Glomerular visceral epithelial cell (primary cell): Measurements from ENCODE around the gene MAP1LC3B.
"Not testable (repeated sequence)": the region's sequence is repeated elsewhere in the genome, so short reads cannot be mapped to it uniquely, and the experiment has no call there.

ENCODE experiments used
- DNase-seq: peaks from one replicate; pipeline ENCODE4 v3.0.0-alpha.2; 2016; ENCODE audit errors: extremely low spot score

MAP1LC3B gene

GRCh38 chr16:87380881-87381280 lies 11.3 kb upstream of the MAP1LC3B start:
- peak; percentile 36 for DNase-seq

GRCh38 chr16:87382023-87382785 lies 9.9 kb upstream of the MAP1LC3B start:
- no peak for DNase-seq

GRCh38 chr16:87383505-87384161 lies 8.5 kb upstream of the MAP1LC3B start, which contains the start of gene FBXO31:
Gene FBXO31, minus strand, starts transcription at chr16:87383776. Its CDS starts 32 bp downstream, at chr16:87383744.
- peak; percentile 88 for DNase-seq

GRCh38 chr16:87384162-87384874 lies 7.8 kb upstream of the MAP1LC3B start:
- DNase-seq = no peak

DNA sequence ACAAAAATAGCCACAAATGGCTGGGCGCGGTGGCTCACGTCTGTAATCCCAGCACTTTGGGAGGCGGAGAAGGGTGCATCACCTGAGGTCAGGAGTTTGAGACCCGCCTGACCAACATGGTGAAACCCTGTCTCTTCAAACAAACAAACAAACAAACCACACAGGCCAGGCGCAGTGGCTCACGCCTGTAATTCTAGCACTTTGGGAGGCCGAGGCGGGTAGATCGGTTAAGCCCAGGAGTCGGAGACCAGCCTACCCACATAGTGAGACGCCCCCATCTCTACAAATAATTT lies 7.3 kb upstream of the MAP1LC3B start:
- DNase-seq = not testable (repeated sequence)

DNA sequence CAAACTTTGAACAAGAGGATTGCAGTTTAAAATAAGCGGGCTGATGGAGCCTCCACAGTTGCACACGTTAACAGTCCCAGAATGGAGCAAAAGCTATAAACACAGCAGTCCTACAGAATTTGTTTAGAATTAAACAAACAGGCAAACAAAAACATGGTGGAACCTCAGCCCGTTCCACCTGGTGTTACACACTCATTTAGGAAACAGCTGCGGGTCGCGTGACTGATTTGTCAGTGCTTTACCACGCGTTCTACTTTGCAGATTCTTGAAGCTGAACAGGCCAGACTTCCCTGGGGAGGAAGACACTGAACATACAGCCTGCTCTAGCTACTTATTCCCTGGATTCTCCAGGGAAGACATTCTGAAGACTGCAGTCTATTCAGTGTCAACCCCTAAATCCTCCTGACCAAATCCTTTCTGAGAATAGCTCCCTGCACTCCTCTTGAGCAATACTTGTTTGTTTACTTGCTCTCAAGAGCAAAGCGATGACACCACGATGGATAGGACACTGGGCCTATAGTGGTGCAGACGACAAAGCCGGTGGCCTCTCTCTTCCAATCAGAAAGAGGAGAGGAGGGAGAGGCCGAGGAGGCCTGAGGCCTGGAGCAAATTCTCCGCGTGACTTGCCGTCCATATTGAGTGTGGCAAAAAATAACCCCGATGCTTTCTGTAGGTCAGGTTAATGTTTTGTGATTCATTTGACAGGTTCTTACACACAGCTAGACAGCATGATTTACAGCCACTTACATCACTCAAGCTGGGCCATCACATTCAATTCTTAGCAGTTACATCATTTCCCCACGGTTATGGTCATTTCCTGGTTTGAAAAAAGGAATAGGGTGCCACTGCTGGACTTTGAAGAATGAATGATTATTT lies 4.0 kb upstream of the MAP1LC3B start:
- peak; percentile 97 for DNase-seq

DNA sequence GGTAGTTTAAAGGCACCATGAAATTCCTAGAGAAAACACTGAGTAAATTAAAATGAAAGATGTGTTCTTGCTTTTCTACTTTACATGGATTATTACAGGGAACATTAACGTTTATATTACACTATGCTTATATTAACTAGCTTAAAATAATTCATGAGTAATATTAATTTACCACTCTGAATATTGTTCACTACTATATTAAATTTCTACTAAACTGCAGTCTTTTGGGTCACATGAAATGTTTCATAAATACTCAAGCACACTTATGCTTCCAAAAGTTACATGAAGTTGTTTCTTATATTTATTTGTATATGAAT lies 3.4 kb upstream of the MAP1LC3B start:
- no peak for DNase-seq

GRCh38 chr16:87389245-87389644 lies 2.9 kb upstream of the MAP1LC3B start:
- DNase-seq = no peak

DNA sequence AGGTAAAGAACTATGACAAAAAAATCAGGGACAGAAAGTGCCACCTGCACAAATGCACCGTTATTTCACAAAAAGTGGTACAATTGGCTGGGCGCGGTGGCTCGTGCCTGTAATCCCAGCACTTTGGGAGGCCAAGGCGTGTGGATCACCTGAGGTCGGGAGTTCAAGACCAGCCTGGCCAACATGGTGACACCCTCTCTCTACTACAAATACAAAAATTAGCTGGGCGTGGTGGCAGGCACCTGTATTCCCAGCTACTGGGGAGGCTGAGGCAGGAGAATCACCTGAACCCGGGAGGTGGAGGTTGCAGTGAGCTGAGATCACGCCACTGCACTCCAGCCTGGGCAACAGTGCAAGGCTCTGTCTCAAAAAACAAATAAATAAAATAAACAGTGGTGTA lies 2.2 kb upstream of the MAP1LC3B start:
- DNase-seq = not testable (repeated sequence)

DNA sequence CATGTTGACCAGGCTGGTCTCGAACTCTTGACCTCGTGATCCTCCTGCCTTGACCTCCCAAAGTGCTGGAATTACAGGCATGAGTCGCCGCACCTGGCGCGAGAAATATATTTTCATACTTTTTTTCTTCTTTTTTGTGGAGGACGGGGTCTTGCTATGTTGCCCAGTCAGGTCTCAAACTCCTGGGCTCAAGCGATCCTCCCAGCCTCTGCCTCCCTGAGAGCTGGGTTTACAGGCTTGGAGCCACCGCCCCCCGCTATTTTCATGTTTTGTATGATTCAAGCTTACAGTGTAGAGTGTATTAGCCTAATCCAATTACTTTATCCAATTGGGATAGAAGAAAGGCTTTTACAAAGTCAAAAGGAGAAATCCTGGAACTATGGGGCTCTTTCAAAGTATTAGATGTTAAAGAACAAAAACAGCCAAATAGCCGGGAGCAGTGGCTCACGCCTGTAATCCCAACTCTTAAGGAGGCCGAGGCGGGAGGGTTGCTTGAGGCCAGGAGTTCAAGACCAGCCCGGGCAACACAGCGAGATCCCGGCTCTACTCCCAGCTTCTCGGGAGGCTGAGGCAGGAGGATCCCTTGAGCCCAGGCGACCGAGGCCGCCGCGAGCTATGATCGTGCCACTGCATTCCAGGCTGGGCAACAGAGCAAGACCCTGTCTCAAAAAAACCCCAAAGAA lies 1.4 kb upstream of the MAP1LC3B start:
- no peak for DNase-seq

DNA sequence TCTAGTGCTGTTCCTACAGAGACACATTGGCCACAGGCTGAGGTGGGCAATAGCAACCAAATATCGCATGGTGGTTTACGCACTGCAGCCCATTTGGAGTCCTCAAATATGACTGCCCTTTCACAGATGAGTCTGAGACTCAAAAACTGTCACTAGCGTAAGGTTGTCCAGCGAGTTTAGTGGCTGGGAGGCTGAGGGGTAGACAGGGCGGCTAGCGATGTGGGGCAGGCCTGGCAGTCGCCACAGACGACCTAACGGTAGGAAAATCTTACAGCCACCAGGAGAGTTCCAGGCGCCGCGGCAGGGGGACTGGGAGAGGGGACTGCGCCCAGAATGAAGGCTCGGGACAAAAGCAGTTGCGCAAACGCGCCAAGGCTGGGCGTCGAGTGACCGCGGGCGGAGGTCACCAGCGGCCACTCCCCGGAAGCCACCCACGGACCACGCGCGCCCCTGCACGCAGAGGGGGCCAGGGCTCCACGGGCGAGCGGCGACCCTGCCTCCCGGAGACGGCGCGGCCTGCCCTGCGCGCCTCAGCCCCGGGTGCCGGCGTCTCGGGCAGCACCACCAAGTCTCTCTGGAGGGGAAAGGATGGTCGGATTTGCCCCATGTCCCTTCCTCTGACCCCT lies 699 bp upstream of the MAP1LC3B start:
- no peak for DNase-seq

GRCh38 chr16:87392821-87393679 lies 914 bp downstream of the MAP1LC3B start:
- peak; percentile 36 for DNase-seq

GRCh38 chr16:87393680-87394055 lies 1.5 kb downstream of the MAP1LC3B start:
- DNase-seq = no peak

- DNase-seq = no peak
Measured at GRCh38 chr16:87395181-87395842, 3.2 kb downstream of the MAP1LC3B start.

DNA sequence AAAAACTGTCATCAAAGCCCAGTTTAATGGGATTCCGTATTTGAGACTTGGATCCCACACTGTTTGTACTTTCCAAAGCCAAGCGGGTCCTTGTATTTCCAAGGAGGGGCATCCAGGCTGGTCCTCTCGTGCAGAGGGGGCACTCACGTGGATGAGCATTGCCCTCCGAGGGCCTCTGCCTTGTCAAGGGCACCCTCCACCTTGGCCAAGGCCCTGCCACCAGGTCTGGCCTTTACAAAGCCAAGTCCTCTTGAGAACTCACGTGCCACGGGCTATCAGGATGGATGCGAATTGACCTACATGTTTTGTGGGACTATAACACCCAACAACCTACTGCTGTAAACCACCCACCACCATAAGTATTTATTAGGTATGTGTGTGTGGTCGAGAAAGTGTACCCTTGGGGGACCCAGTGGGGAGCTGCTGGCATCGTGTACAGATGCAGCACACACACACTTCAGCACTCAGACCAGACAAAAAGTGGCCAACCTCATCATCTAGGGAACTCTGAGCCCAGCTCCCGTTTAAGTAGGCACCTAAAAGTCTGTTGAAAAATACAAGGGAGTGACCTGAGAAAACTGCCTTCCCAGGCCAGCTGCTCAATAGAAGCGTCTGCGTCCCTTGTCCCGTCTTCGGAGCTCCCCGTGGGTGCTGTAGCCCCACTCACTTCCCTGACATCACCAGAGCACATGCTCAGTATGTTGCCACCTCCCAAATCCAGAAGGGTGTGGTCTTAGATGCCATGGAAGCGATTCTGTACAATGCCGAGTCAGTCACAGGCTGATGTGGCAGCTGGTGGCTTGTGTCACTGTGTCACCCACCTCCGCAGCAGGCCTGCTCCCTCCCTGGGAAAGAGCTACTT lies 12.9 kb downstream of the MAP1LC3B start:
- DNase-seq = no peak

DNA sequence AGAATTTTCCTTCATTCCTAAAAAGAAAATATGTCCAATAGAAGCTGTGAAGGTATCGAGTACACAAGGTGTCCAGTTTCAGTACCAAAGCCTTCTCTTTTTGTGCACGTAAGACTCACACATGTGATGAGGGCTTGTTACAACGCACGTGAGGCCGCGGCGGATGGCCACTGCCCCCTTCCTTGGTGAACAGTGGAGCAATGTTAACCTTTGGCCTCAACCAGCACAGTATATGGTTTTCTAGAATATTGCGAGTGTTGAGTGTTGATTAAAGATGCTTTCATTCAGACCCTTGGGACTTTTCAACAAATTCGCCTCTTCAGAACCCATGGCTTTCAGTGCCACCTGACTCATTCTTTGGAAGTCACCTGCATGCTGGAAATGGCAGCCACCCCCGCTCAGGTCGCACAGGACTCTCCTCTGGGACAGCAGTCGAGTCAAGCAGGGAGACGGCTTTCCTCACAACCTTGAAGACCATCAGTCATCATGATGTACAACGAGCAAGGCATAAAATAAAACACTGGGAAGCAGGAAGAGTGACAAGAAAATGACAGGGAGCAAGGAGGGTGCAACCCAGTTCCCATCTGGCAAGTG lies 14.5 kb downstream of the MAP1LC3B start:
- no peak for DNase-seq

DNA sequence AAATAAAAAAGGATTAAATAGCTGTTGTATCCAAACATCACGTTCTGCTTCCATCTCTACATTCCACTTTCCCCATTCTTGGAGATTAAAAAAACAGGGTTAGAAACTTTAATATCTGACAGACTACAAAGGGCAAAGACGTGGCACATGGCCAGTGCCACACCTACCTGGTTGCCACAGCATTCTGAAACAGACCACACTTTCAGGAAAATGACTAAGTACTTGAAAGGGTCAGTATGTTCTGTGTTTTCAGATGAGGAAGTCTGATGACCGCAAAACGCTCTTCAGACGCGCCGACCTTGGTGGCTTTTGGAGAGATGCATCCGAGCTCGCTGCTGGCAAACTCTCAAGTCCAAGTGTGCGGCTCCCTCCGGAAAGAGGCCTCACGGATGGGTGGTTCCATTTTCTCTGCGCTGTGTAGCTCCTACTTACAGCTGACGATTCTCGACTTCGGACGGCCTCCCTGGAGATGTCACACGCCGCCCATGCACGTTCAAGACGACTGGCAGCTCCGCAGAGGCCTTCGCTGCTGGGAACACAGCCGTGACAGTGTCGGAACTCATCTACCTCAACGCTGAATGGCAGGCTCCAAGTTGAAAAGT lies 15.5 kb downstream of the MAP1LC3B start:
- peak; percentile 97 for DNase-seq

DNA sequence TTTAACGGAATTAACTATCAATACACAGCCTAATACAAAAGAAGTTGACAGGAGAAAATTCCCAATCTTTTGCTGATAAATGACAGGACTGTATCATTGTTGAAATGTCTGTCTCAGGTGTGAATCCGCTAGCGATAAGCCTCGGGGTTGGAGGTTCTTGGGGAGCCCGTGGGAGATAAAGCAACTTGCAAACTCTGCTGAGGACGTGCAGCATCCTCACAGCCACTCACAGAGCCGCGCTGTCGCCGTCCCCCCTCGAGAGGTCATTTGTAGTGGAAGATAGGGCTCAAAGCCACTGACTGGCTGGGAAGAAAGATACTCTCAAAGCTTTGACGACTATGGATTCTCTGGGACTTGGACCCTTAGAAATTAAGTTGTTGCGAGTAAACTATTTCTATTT lies 17.0 kb downstream of the MAP1LC3B start:
- DNase-seq = no peak
